K562 (cell line): ENCODE results near the gene IL10RB. TPM values are rescaled to one million over a fixed set of nuclear protein-coding genes. Genes with fewer than 3 reads are reported as not detected.
A peak's percentile ranks its signal among the peaks of the same experiment; 100 is the strongest.

ENCODE experiments used
- ATAC-seq: fragments of 200-7000 bp; cut with Tn5 transposase; 3 replicates; pipeline ENCODE4 v1.9.1; 2020; ENCODE audit warnings: moderate library complexity
- BruUV-seq: library from RNA; stranded (reverse); fragments of 400-500 nt; replicated peaks from 2 replicates; lab custom pipeline; 2021; lab: Mats Ljungman, UMichigan
- CTCF ChIA-PET: fragments of 300-600 bp; formaldehyde crosslinking; extraction: SDS; loops from one replicate; lab custom pipeline; 2021; ENCODE audit warnings: low intra/inter-chr PET ratio; lab: Yijun Ruan, JAX
- POLR2A ChIA-PET: fragments of 300-600, 350-650 bp; sonication (Branson Sonifier 250); formaldehyde crosslinking; extraction: SDS; loops from one replicate; lab custom pipeline; 2021; ENCODE audit warnings: antibody characterized with exemption, inconsistent platforms; lab: Yijun Ruan, JAX
- DNase-seq, 4 experiments: peaks; one replicate each; pipeline versions ENCODE4 v3.0.0 to v3.0.0-alpha.2; 2011 to 2018; ENCODE audit warnings: low spot score in 3 of 4, mixed read lengths in 3 of 4; ENCODE audit errors: extremely low read depth in 1 of 4
- FAIRE-seq: peaks from 2 replicates; lab custom pipeline; 2011; peaks lifted over from hg19 to GRCh38; lab: Jason Lieb, UNC
- H2AFZ ChIP-seq: 2 replicates; pipeline ENCODE4 v1.6.0; 2011; ENCODE audit warnings: low read depth, low read length, control low read depth, inconsistent platforms
- H3K27ac ChIP-seq: fragments of 200-600 bp; 3 replicates; pipeline ENCODE4 v1.8.0; 2011; ENCODE audit warnings: low read depth, mild to moderate bottlenecking, control low read depth, inconsistent platforms, low read length, moderate library complexity, mixed read lengths; ENCODE audit errors: extremely low read depth
- H3K27me3 ChIP-seq, 2 experiments: fragments of 300-600 bp in 1 of 2; 2 replicates in 1 of 2; 3 replicates in 1 of 2; pipeline versions ENCODE4 v1.6.0 to v1.8.0; 2011; ENCODE audit warnings: inconsistent platforms in 2 of 2, low read length in 2 of 2, mild to moderate bottlenecking in 1 of 2, mixed read lengths in 1 of 2, moderate library complexity in 1 of 2; ENCODE audit not compliant: control insufficient read depth in 2 of 2, insufficient read depth in 2 of 2
- H3K36me3 ChIP-seq: fragments of 300-600 bp; 3 replicates; pipeline ENCODE4 v1.8.0; 2011; ENCODE audit warnings: mild to moderate bottlenecking, low read length, inconsistent platforms; ENCODE audit not compliant: control insufficient read depth, insufficient read depth
- H3K4me1 ChIP-seq, 2 experiments: fragments of 200-600 bp in 1 of 2; replicated peaks in 1 of 2; 2 replicates in 1 of 2; 3 replicates in 1 of 2; pipeline versions ENCODE4 v1.5.1 to v1.8.0; 2011; ENCODE audit warnings: inconsistent platforms in 2 of 2, low read length in 2 of 2, mild to moderate bottlenecking in 1 of 2, mixed read lengths in 1 of 2, moderate library complexity in 1 of 2; ENCODE audit not compliant: control insufficient read depth in 2 of 2, insufficient read depth in 2 of 2
- H3K4me2 ChIP-seq: 2 replicates; pipeline ENCODE4 v1.6.1; 2011; ENCODE audit warnings: low read length, control low read depth, inconsistent platforms, mixed read lengths; ENCODE audit not compliant: insufficient read depth
- H3K4me3 ChIP-seq: fragments of 200-600 bp; sonication (generic), shearing (Covaris generic); 2 replicates; pipeline ENCODE4 v1.5.1; 2016; ENCODE audit warnings: control low read depth, inconsistent platforms
- H3K79me2 ChIP-seq: fragments of 200-600 bp; 3 replicates; pipeline ENCODE4 v1.8.0; 2011; ENCODE audit warnings: low read length, inconsistent platforms; ENCODE audit not compliant: control insufficient read depth, insufficient read depth
- H3K9ac ChIP-seq, 2 experiments: 2 replicates each; pipeline versions ENCODE4 v1.6.0 to v1.6.1; 2011; ENCODE audit warnings: low read depth in 2 of 2, low read length in 2 of 2, control low read depth in 1 of 2, inconsistent platforms in 1 of 2, mild to moderate bottlenecking in 1 of 2, mixed read lengths in 1 of 2; ENCODE audit not compliant: insufficient read depth in 1 of 2
- H3K9me1 ChIP-seq: one replicate; pipeline ENCODE4 v1.6.0; 2011; ENCODE audit warnings: inconsistent platforms, mild to moderate bottlenecking, low read length, moderate library complexity; ENCODE audit not compliant: control insufficient read depth, insufficient read depth
- H3K9me3 ChIP-seq: replicated peaks from 2 replicates; pipeline ENCODE4 v1.5.1; 2011; ENCODE audit warnings: low read depth, low read length, inconsistent platforms; ENCODE audit not compliant: control insufficient read depth, insufficient read depth
- H4K20me1 ChIP-seq: replicated peaks from 2 replicates; pipeline ENCODE4 v1.6.1; 2011; ENCODE audit warnings: low read length, inconsistent platforms, mixed read lengths; ENCODE audit not compliant: control insufficient read depth, insufficient read depth
- ADNP ChIP-seq: fragments of 200-800 bp; sonication (Bioruptor generic); IDR thresholded peaks from 2 replicates; pipeline ENCODE4 v1.6.1; 2016; ENCODE audit warnings: missing genetic modification characterization, missing compliant biosample characterization
- ATF3 ChIP-seq, 2 experiments: fragments of 450-650 bp in 1 of 2; sonication (generic) in 1 of 2; formaldehyde crosslinking in 1 of 2; IDR thresholded peaks in 1 of 2; conservative IDR thresholded peaks in 1 of 2; 2 replicates each; pipeline versions ENCODE4 v1.6.1 to v1.8.1; 2016 to 2023; ENCODE audit warnings: mild to moderate bottlenecking in 2 of 2, moderate library complexity in 2 of 2, inconsistent platforms in 1 of 2, missing genetic modification reagents in 1 of 2
- FOXK1 ChIP-seq: sonication (generic); formaldehyde crosslinking; IDR thresholded peaks from 2 replicates; pipeline ENCODE4 v1.8.0; 2022; ENCODE audit warnings: missing genetic modification reagents, mild to moderate bottlenecking, borderline replicate concordance
- IRF2 ChIP-seq: sonication (generic); formaldehyde crosslinking; IDR thresholded peaks from 2 replicates; pipeline ENCODE4 v1.8.1; 2022; ENCODE audit warnings: mild to moderate bottlenecking, missing genetic modification reagents
- MTA1 ChIP-seq: fragments of 450-650 bp; IDR thresholded peaks from 2 replicates; pipeline ENCODE4 v1.6.1; 2017; ENCODE audit warnings: borderline replicate concordance
- POU5F1 ChIP-seq: fragments of 150-350 bp; IDR thresholded peaks from 2 replicates; pipeline ENCODE4 v1.6.1; 2014; ENCODE audit warnings: borderline replicate concordance, low read length, low read depth, mild to moderate bottlenecking; ENCODE audit not compliant: partially characterized antibody
- RFX1 ChIP-seq: fragments of 450-650 bp; IDR thresholded peaks from 2 replicates; pipeline ENCODE4 v1.6.1; 2016; ENCODE audit warnings: mild to moderate bottlenecking, moderate library complexity
- RNF2 ChIP-seq: sonication (generic); IDR thresholded peaks from 2 replicates; pipeline ENCODE4 v1.6.1; 2016
- TCFL5 ChIP-seq: fragments of 250-450 bp; sonication (Bioruptor Pico); conservative IDR thresholded peaks from 2 replicates; pipeline ENCODE4 v1.6.1; 2021; ENCODE audit warnings: mild to moderate bottlenecking, moderate library complexity, matching md5 sums
- ZNF75A ChIP-seq: fragments of 450-650 bp; formaldehyde crosslinking; IDR thresholded peaks from 2 replicates; pipeline ENCODE4 v1.4.0; 2020; ENCODE audit warnings: mild to moderate bottlenecking
- WGBS: fragments of 100-300 bp; shearing (Covaris generic); methylation state at CpG from one replicate; pipeline ENCODE4 v1.1.6; 2016; ENCODE audit warnings: low coverage, mixed read lengths; ENCODE audit not compliant: insufficient coverage; ENCODE audit errors: missing lambda C conversion rate; 5-methylcytosine and 5-hydroxymethylcytosine counted together
- in situ Hi-C: fragments of 300-500 bp; cut with MboI; formaldehyde crosslinking; loops from 4 replicates; pipeline ENCODE4 v1.15.0; 2018; ENCODE audit warnings: inconsistent platforms, mixed read lengths
- intact Hi-C: fragments of 100-400 bp; cut with micrococcal nuclease; formaldehyde crosslinking; loops from 2 replicates; pipeline ENCODE4 v1.14.2; 2022
- polyA plus RNA-seq, 8 experiments: library from polyadenylated mRNA; depleted of rRNA in 4 of 8; stranded (reverse) in 5 of 8; unstranded in 3 of 8; fragments of >200 nt; fragmentation: Nextera tagmentation in 2 of 8; fragmentation: Illumina TruSeq in 1 of 8; extraction: Ambion mirVana in 2 of 8; extraction: Trizol in 1 of 8; gene quantifications; 2 replicates each; pipeline versions ENCODE4 v1.2.1 to v1.2.3, GENCODE V29; 2011 to 2014; ENCODE audit warnings: inconsistent platforms in 1 of 8, missing spikeins in 1 of 8
- total RNA-seq, 7 experiments: library from RNA; depleted of rRNA in 6 of 7; stranded (reverse); fragments of >200 nt in 6 of 7; fragmentation: Illumina TruSeq in 2 of 7; extraction: Trizol in 2 of 7; gene quantifications; 2 replicates each; pipeline versions ENCODE4 v1.2.1 to v1.2.3, GENCODE V29; 2011 to 2021; ENCODE audit warnings: low replicate concordance in 1 of 7

The IL10RB gene
- total and polyA plus RNA-seq, 9 of the 15 experiments (the other 6 are each of a cell fraction or from before 2014, with no cell fraction given) = 10.9 to 33.8 (median 23.0) TPM

GRCh38 chr21:33334191-33334590 lies 68.0 kb downstream of the IL10RB start (continued):
- no peak for TF ChIP-seq RFX1

DNA sequence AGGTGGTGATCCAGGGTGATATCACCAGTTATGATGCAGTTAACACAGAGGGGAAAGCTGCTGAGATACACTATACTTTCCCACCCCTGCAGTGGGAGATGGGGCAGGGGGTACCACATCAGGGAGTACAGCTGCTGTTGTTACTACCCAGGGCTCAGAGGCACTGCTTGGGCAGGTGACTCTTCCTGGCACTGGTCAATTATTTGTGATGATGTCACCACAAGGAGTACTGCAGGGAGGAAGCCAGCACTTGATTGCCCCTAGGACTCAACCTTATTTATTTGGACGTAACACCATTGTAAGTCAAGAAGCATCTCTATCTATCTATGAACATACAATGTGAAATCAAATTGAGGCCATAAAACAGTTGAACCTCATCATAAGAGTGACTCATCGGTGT lies 68.7 kb downstream of the IL10RB start:
- no peak overlapping the region for H2AFZ ChIP-seq
- POLR2A ChIA-PET = interaction anchor here (1.3 to 1.9 kb wide), 3 partner anchors 10 to 14 kb away, joined by 4 to 13 read pairs (median 6); partner anchors contain the start of gene IFNAR1
- peaks cover 4 to 18% of the 10 kb centered on the region in 2 experiments; a peak in 4 of 5 replicates for H3K4me1 ChIP-seq
- H3K9me1 ChIP-seq = no peaks in the 10 kb centered on the region
- FAIRE-seq = no peak
- in situ Hi-C loops = no loop called here
- no TSS peak for BruUV-seq
- H3K4me2 ChIP-seq = no peak overlapping the region
- no peak overlapping the region for H3K4me3 ChIP-seq
- no peaks in the 10 kb centered on the region for H4K20me1 ChIP-seq
- 82% methylated on average over 2 of the region's 2 CpGs for WGBS
- H3K36me3 ChIP-seq = peaks cover 34% of the 10 kb centered on the region
- peak; percentile 41; the same call in 1 of the 2 replicates for TF ChIP-seq IRF2 (CRISPR knock-in tag)
- TF ChIP-seq RNF2 = no peak
- peak; percentile 65; the same call in 1 of the 2 replicates for TF ChIP-seq ZNF75A (CRISPR knock-in tag)
- TF ChIP-seq POU5F1 = no peak
- TF ChIP-seq FOXK1 (CRISPR knock-in tag) = no peak
- TF ChIP-seq ADNP = no peak
- TF ChIP-seq TCFL5 = no peak
- peak; percentile 55; the same call in 1 of the 2 replicates for TF ChIP-seq ATF3 (IDR thresholded peaks at IDR 0.05)
- TF ChIP-seq ATF3 (CRISPR knock-in tag; conservative IDR thresholded peaks at IDR 0.05) = no peak
- TF ChIP-seq MTA1 = no peak
- TF ChIP-seq, all 486 proteins: peak for 3
- intact Hi-C loops = no loop called here
- CTCF ChIA-PET = no interaction called here
- H3K79me2 ChIP-seq = peaks cover 39% of the 10 kb centered on the region
- ATAC-seq (no peak), DNase-seq (no peak)
- H3K9ac ChIP-seq = no peak overlapping the region
- H3K9me3 ChIP-seq = peaks cover 9% of the 10 kb centered on the region; the same call in 1 of the 2 replicates
- H3K27me3 ChIP-seq = no peaks in the 10 kb centered on the region
- H3K27ac ChIP-seq = no peak overlapping the region
